ENCODE data around the gene BRK1. TPM values are rescaled to one million over a fixed set of nuclear protein-coding genes. Genes with fewer than 3 reads are reported as not detected.
"Not testable (repeated sequence)": the region's sequence is repeated elsewhere in the genome, so short reads cannot be mapped to it uniquely, and the experiment has no call there.

Gene BRK1
- total RNA-seq, 1 donor from 2014 or later = 136 TPM

GRCh38 chr3:10121064-10121463 is 5.6 kb downstream of the BRK1 start:
- Mint-ChIP-seq H3K36me3 (ENCODE audit: low read depth, unreplicated experiment) (peaks cover 16% of the 10 kb centered on the region), H3K9me3 (ENCODE audit: unreplicated experiment) (no peaks in the 10 kb centered on the region), H3K27ac (ENCODE audit: unreplicated experiment) (no peak overlapping the region), H3K4me1 (ENCODE audit: low read depth, unreplicated experiment) (peaks cover 12% of the 10 kb centered on the region), H3K27me3 (ENCODE audit: low read depth, unreplicated experiment) (no peaks in the 10 kb centered on the region), H3K4me3 (ENCODE audit: unreplicated experiment) (no peak overlapping the region)
- H3K27ac ChIP-seq (ENCODE audit: low read depth, low read length) = no peak overlapping the region
- no peak for DNase-seq (ENCODE audit: low read depth)
- no peaks in the 10 kb centered on the region for H3K27me3 ChIP-seq (ENCODE audit: insufficient read depth, low read length)
- H3K9ac ChIP-seq (ENCODE audit: low read length) = no peak overlapping the region
- H3K4me3 ChIP-seq (ENCODE audit: insufficient read depth, low read depth, low read length) = no peak overlapping the region
- TF ChIP-seq EZH2 (IDR thresholded peaks at IDR 0.05; ENCODE audit: insufficient read depth, low read length) = no peak
- TF ChIP-seq CTCF (IDR thresholded peaks at IDR 0.05; ENCODE audit: insufficient read depth, low read depth, low read length) = no peak
- H3K36me3 ChIP-seq (ENCODE audit: insufficient read depth, low read length) = peaks cover 14% of the 10 kb centered on the region
- no peak for FAIRE-seq
- no peak overlapping the region for H3K4me2 ChIP-seq (ENCODE audit: low read length)
- H4K20me1 ChIP-seq (ENCODE audit: insufficient read depth, low read length) = peaks cover 90% of the 10 kb centered on the region
- H3K9me3 ChIP-seq (ENCODE audit: insufficient read depth, low read depth, low read length) = no peaks in the 10 kb centered on the region
- peaks cover 91% of the 10 kb centered on the region for H3K79me2 ChIP-seq (ENCODE audit: insufficient read depth, low read length)
- H3K4me1 ChIP-seq (ENCODE audit: insufficient read depth, low read length) = peaks cover 5% of the 10 kb centered on the region
- H2AFZ ChIP-seq (ENCODE audit: low read depth, low read length) = no peak overlapping the region

- Histone ChIP-seq H3K4me2 (ENCODE audit: low read length) (no peak overlapping the region), H3K9me3 (ENCODE audit: insufficient read depth, low read depth, low read length) (no peaks in the 10 kb centered on the region), H3K4me1 (ENCODE audit: insufficient read depth, low read length) (no peaks in the 10 kb centered on the region), H2AFZ (ENCODE audit: low read depth, low read length) (no peak overlapping the region), H3K27ac (ENCODE audit: low read depth, low read length) (no peak overlapping the region), H3K36me3 (ENCODE audit: insufficient read depth, low read length) (peaks cover 18% of the 10 kb centered on the region), H3K9ac (ENCODE audit: low read length) (no peak overlapping the region), H4K20me1 (ENCODE audit: insufficient read depth, low read length) (peaks cover 79% of the 10 kb centered on the region), H3K4me3 (ENCODE audit: insufficient read depth, low read depth, low read length) (no peak overlapping the region), H3K27me3 (ENCODE audit: insufficient read depth, low read length) (no peaks in the 10 kb centered on the region), H3K79me2 (ENCODE audit: insufficient read depth, low read length) (peaks cover 74% of the 10 kb centered on the region)
- Mint-ChIP-seq H3K4me3 (ENCODE audit: unreplicated experiment) (no peak overlapping the region), H3K27me3 (ENCODE audit: low read depth, unreplicated experiment) (no peaks in the 10 kb centered on the region), H3K27ac (ENCODE audit: unreplicated experiment) (no peak overlapping the region), H3K36me3 (ENCODE audit: low read depth, unreplicated experiment) (peaks cover 19% of the 10 kb centered on the region), H3K9me3 (ENCODE audit: unreplicated experiment) (no peaks in the 10 kb centered on the region), H3K4me1 (ENCODE audit: low read depth, unreplicated experiment) (peaks cover 9% of the 10 kb centered on the region)
- no peak for DNase-seq (ENCODE audit: low read depth)
- TF ChIP-seq EZH2 (IDR thresholded peaks at IDR 0.05; ENCODE audit: insufficient read depth, low read length) (no peak), CTCF (IDR thresholded peaks at IDR 0.05; ENCODE audit: insufficient read depth, low read depth, low read length) (no peak)
- FAIRE-seq = no peak
Measured at GRCh38 chr3:10122724-10123123, 7.2 kb downstream of the BRK1 start.

- not testable (repeated sequence) for H3K27me3 Mint-ChIP-seq (ENCODE audit: low read depth, unreplicated experiment); H3K4me1 ChIP-seq (ENCODE audit: insufficient read depth, low read length); H3K9ac ChIP-seq (ENCODE audit: low read length); FAIRE-seq; H3K27me3 ChIP-seq (ENCODE audit: insufficient read depth, low read length); H3K36me3 Mint-ChIP-seq (ENCODE audit: low read depth, unreplicated experiment); H3K4me1 Mint-ChIP-seq (ENCODE audit: low read depth, unreplicated experiment); H3K4me3 Mint-ChIP-seq (ENCODE audit: unreplicated experiment); H4K20me1 ChIP-seq (ENCODE audit: insufficient read depth, low read length); H3K27ac ChIP-seq (ENCODE audit: low read depth, low read length); H3K9me3 ChIP-seq (ENCODE audit: insufficient read depth, low read depth, low read length); H3K27ac Mint-ChIP-seq (ENCODE audit: unreplicated experiment); H3K9me3 Mint-ChIP-seq (ENCODE audit: unreplicated experiment); H3K36me3 ChIP-seq (ENCODE audit: insufficient read depth, low read length); H3K4me2 ChIP-seq (ENCODE audit: low read length); H3K4me3 ChIP-seq (ENCODE audit: insufficient read depth, low read depth, low read length); H2AFZ ChIP-seq (ENCODE audit: low read depth, low read length); DNase-seq (ENCODE audit: low read depth); H3K79me2 ChIP-seq (ENCODE audit: insufficient read depth, low read length)
Measured at GRCh38 chr3:10135872-10136271, 20.4 kb downstream of the BRK1 start.
